Stimulated activated naive CD4-positive, alpha-beta T cell treated with Interleukin-2 at 50 U/mL for 16 hours (primary cell): ENCODE measurements around the gene FRS2.

ENCODE experiments used
- DNase-seq: peaks from one replicate; lab custom pipeline; 2025; lab: John Stamatoyannopoulos, UW

The FRS2 gene

GRCh38 chr12:69501154-69501895 lies 31.1 kb downstream of the FRS2 start:
- no peak for DNase-seq

GRCh38 chr12:69502345-69503081 lies 32.3 kb downstream of the FRS2 start:
- no peak for DNase-seq

- DNase-seq: no peak
Observed at GRCh38 chr12:69508091-69508490, 37.9 kb downstream of the FRS2 start.

- no peak for DNase-seq
Observed at GRCh38 chr12:69508621-69509020, 38.4 kb downstream of the FRS2 start.

GRCh38 chr12:69509308-69509736 lies 39.1 kb downstream of the FRS2 start:
- DNase-seq: no peak

- DNase-seq: no peak
Observed at GRCh38 chr12:69509904-69510827, 40.0 kb downstream of the FRS2 start.

- DNase-seq: no peak
Observed at GRCh38 chr12:69511016-69511415, 40.8 kb downstream of the FRS2 start.

- DNase-seq: no peak
Observed at GRCh38 chr12:69511469-69512267, 41.5 kb downstream of the FRS2 start.

- DNase-seq: no peak
Observed at GRCh38 chr12:69512820-69513219, 42.6 kb downstream of the FRS2 start.

- no peak for DNase-seq
Observed at GRCh38 chr12:69513297-69513696, 43.1 kb downstream of the FRS2 start.

GRCh38 chr12:69514111-69514510 lies 43.9 kb downstream of the FRS2 start:
- DNase-seq: no peak

- no peak for DNase-seq
Observed at GRCh38 chr12:69514845-69515244, 44.7 kb downstream of the FRS2 start.

GRCh38 chr12:69515394-69515930 lies 45.3 kb downstream of the FRS2 start:
- DNase-seq: no peak

GRCh38 chr12:69516950-69517349 lies 46.8 kb downstream of the FRS2 start:
- DNase-seq: no peak

- DNase-seq: no peak
Observed at GRCh38 chr12:69517406-69517805, 47.2 kb downstream of the FRS2 start.

- no peak for DNase-seq
Observed at GRCh38 chr12:69519871-69520270, 49.7 kb downstream of the FRS2 start.

GRCh38 chr12:69523433-69524330 lies 53.5 kb downstream of the FRS2 start:
- DNase-seq: no peak

- DNase-seq: no peak
Observed at GRCh38 chr12:69524331-69524630, 54.1 kb downstream of the FRS2 start.

GRCh38 chr12:69524755-69525469 lies 54.7 kb downstream of the FRS2 start:
- no peak for DNase-seq
